GM23338 (cell line): Measurements from ENCODE around the gene CACNA2D4. TPM values are rescaled to one million over a fixed set of nuclear protein-coding genes. Genes with fewer than 3 reads are reported as not detected.
A peak's percentile ranks its signal among the peaks of the same experiment; 100 is the strongest.

Source experiments
- ATAC-seq: fragments of 200-7000 bp; cut with Tn5 transposase; 3 replicates; pipeline ENCODE4 v1.9.1; 2020
- DNase-seq: peaks from one replicate; pipeline ENCODE4 v3.0.0-alpha.2; 2015; ENCODE audit warnings: low spot score
- H2AFZ ChIP-seq: fragments of 200-600 bp; sonication (generic); 2 replicates; pipeline ENCODE4 v1.8.0; 2016; ENCODE audit warnings: antibody characterized with exemption, mild to moderate bottlenecking, moderate library complexity
- H3F3A ChIP-seq: fragments of 200-600 bp; sonication (generic); replicated peaks from 2 replicates; pipeline ENCODE4 v1.8.0; 2017; ENCODE audit warnings: antibody characterized with exemption, mixed run types, low read depth
- H3K27ac ChIP-seq: fragments of 200-600 bp; sonication (generic); 2 replicates; pipeline ENCODE4 v1.6.1; 2016; ENCODE audit warnings: low read depth
- H3K27me3 ChIP-seq: fragments of 200-600 bp; sonication (generic); 2 replicates; pipeline ENCODE4 v1.8.0; 2016; ENCODE audit warnings: mild to moderate bottlenecking, mixed run types, moderate library complexity; ENCODE audit not compliant: insufficient read depth
- H3K36me3 ChIP-seq: fragments of 200-600 bp; sonication (generic); 2 replicates; pipeline ENCODE4 v1.8.0; 2016; ENCODE audit warnings: mild to moderate bottlenecking; ENCODE audit not compliant: insufficient read depth
- H3K4me1 ChIP-seq: fragments of 200-600 bp; sonication (generic); 2 replicates; pipeline ENCODE4 v1.8.0; 2016; ENCODE audit warnings: mild to moderate bottlenecking, moderate library complexity; ENCODE audit not compliant: insufficient read depth
- H3K4me2 ChIP-seq: fragments of 200-600 bp; sonication (generic); 2 replicates; pipeline ENCODE4 v1.7.1; 2017; ENCODE audit warnings: mixed run types
- H3K4me3 ChIP-seq: fragments of 200-600 bp; sonication (generic); 2 replicates; pipeline ENCODE4 v1.6.1; 2016; ENCODE audit warnings: mixed run types
- H3K79me2 ChIP-seq: fragments of 200-600 bp; sonication (generic); replicated peaks from 2 replicates; pipeline ENCODE4 v1.8.0; 2017; ENCODE audit warnings: mild to moderate bottlenecking; ENCODE audit not compliant: insufficient read depth
- H3K9me2 ChIP-seq: fragments of 200-600 bp; sonication (generic); 2 replicates; pipeline ENCODE4 v1.8.0; 2017; ENCODE audit not compliant: insufficient read depth
- H4K20me1 ChIP-seq: fragments of 200-600 bp; sonication (generic); replicated peaks from 2 replicates; pipeline ENCODE4 v1.8.0; 2017; ENCODE audit warnings: mild to moderate bottlenecking; ENCODE audit not compliant: insufficient read depth
- H3K27ac Mint-ChIP-seq: 2 replicates; pipeline ENCODE4 v1.8.0; 2020; ENCODE audit warnings: inconsistent platforms, mild to moderate bottlenecking, moderate library complexity, mixed read lengths
- H3K27me3 Mint-ChIP-seq: 3 replicates; pipeline ENCODE4 v1.8.0; 2022; ENCODE audit warnings: low read depth, mild to moderate bottlenecking, moderate library complexity, mixed read lengths, inconsistent platforms; ENCODE audit not compliant: insufficient read depth, poor library complexity
- H3K36me3 Mint-ChIP-seq: 3 replicates; pipeline ENCODE4 v1.8.0; 2021; ENCODE audit warnings: low read depth, mild to moderate bottlenecking, inconsistent platforms, moderate library complexity, mixed read lengths
- H3K4me1 Mint-ChIP-seq: 3 replicates; pipeline ENCODE4 v1.8.0; 2020; ENCODE audit warnings: mild to moderate bottlenecking, inconsistent platforms, mixed read lengths
- H3K4me3 Mint-ChIP-seq: 3 replicates; pipeline ENCODE4 v1.8.0; 2021; ENCODE audit warnings: moderate library complexity, mild to moderate bottlenecking, inconsistent platforms, mixed read lengths
- H3K9me3 Mint-ChIP-seq: 3 replicates; pipeline ENCODE4 v1.8.0; 2020; ENCODE audit warnings: moderate library complexity, mild to moderate bottlenecking, inconsistent platforms, mixed read lengths
- ETS1 ChIP-seq: IDR thresholded peaks from 2 replicates; pipeline ENCODE4 v1.6.1; 2016; ENCODE audit warnings: antibody characterized with exemption
- EZH2 ChIP-seq: fragments of 200-600 bp; sonication (generic); IDR thresholded peaks from one replicate; pipeline ENCODE4 v1.8.0; 2017; ENCODE audit warnings: antibody characterized with exemption, mild to moderate bottlenecking, low read depth; ENCODE audit not compliant: unreplicated experiment
- EZH2phosphoT487 ChIP-seq: fragments of 200-600 bp; sonication (generic); IDR thresholded peaks from one replicate; pipeline ENCODE4 v1.8.1; 2018; ENCODE audit warnings: antibody characterized with exemption; ENCODE audit not compliant: unreplicated experiment
- JUNB ChIP-seq: IDR thresholded peaks from one replicate; pipeline ENCODE4 v1.6.1; 2016; ENCODE audit warnings: antibody characterized with exemption; ENCODE audit not compliant: unreplicated experiment
- NANOG ChIP-seq: IDR thresholded peaks from 2 replicates; pipeline ENCODE4 v1.6.1; 2016; ENCODE audit warnings: antibody characterized with exemption, borderline replicate concordance
- REST ChIP-seq: IDR thresholded peaks from one replicate; pipeline ENCODE4 v1.6.1; 2018; ENCODE audit warnings: antibody characterized with exemption; ENCODE audit not compliant: unreplicated experiment
- ZNF114 ChIP-seq: fragments of 250-450 bp; sonication (Bioruptor Pico); IDR thresholded peaks from 2 replicates; pipeline ENCODE4 v1.5.0; 2020; ENCODE audit warnings: mild to moderate bottlenecking, moderate library complexity
- ZNF331 ChIP-seq: fragments of 250-450 bp; sonication (Bioruptor Pico); IDR thresholded peaks from 2 replicates; pipeline ENCODE4 v1.5.0; 2020; ENCODE audit warnings: low read depth, mild to moderate bottlenecking, moderate library complexity
- polyA plus RNA-seq: library from polyadenylated mRNA; unstranded; fragments of >200 nt; fragmentation: Nextera tagmentation; extraction: Ambion mirVana; gene quantifications from 2 replicates; pipeline ENCODE4 v1.2.1, GENCODE V29; 2016
- total RNA-seq: library from RNA; depleted of rRNA; stranded (reverse); fragments of >200 nt; shearing (Covaris generic); gene quantifications from 2 replicates; pipeline ENCODE4 v1.2.3, GENCODE V29; 2014
- TF ChIP-seq, protein P1 (sequence below), 2 experiments: fragments of 200-600 bp in 1 of 2; sonication (generic) in 1 of 2; conservative IDR thresholded peaks; 2 replicates each; pipeline versions ENCODE4 v1.5.1 to v1.6.1; 2016 to 2017; ENCODE audit warnings: antibody characterized with exemption in 2 of 2, low read depth in 2 of 2, mild to moderate bottlenecking in 2 of 2, moderate library complexity in 1 of 2

CACNA2D4 gene
- total and polyA plus RNA-seq, 2 experiments from 2014 or later, result 0.07 to 0.24 TPM

DNA sequence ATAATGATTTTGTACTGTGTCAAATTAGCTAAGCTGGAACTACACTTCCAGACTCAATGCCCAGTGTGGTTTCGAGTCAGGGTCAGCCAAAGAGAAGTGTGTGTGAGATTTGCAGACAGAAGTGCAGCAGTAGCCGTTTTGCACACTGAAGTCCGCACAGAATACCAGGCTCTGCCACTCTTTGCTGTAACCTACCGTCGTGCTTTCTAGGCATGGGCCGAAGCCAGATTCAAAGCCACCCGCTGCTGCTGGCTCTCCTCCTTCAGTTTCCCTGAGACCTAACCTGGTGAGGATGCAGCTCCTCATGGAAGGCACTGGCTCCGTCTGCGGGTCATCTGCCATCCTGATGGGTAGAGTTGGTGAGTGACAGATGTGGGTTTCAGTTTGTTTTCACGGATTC, 49.3 kb downstream of the CACNA2D4 start:
- Mint-ChIP-seq H3K4me3 (no peak overlapping the region), H3K4me1 (peaks cover 5% of the 10 kb centered on the region; the same call in 2 of the 3 replicates), H3K36me3 (no peaks in the 10 kb centered on the region), H3K27me3 (peaks cover 9% of the 10 kb centered on the region), H3K9me3 (no peaks in the 10 kb centered on the region), H3K27ac (no peak overlapping the region)
- Histone ChIP-seq H3F3A (peaks cover 7% of the 10 kb centered on the region; the same call in 1 of the 2 replicates), H3K4me1 (no peaks in the 10 kb centered on the region), H3K4me3 (no peak overlapping the region), H4K20me1 (no peaks in the 10 kb centered on the region), H3K79me2 (no peaks in the 10 kb centered on the region), H3K27ac (no peak overlapping the region), H3K4me2 (no peak overlapping the region), H2AFZ (no peak overlapping the region), H3K36me3 (no peaks in the 10 kb centered on the region), H3K27me3 (no peaks in the 10 kb centered on the region), H3K9me2 (no peaks in the 10 kb centered on the region)
- ATAC-seq (no peak), DNase-seq (no peak)
- TF ChIP-seq ZNF114 (CRISPR knock-in tag) (no peak), REST (no peak), JUNB (no peak), EZH2 (no peak), EZH2phosphoT487 (no peak), ZNF331 (CRISPR knock-in tag) (no peak), ETS1 (no peak), NANOG (no peak)
- TF ChIP-seq, protein P1, sequence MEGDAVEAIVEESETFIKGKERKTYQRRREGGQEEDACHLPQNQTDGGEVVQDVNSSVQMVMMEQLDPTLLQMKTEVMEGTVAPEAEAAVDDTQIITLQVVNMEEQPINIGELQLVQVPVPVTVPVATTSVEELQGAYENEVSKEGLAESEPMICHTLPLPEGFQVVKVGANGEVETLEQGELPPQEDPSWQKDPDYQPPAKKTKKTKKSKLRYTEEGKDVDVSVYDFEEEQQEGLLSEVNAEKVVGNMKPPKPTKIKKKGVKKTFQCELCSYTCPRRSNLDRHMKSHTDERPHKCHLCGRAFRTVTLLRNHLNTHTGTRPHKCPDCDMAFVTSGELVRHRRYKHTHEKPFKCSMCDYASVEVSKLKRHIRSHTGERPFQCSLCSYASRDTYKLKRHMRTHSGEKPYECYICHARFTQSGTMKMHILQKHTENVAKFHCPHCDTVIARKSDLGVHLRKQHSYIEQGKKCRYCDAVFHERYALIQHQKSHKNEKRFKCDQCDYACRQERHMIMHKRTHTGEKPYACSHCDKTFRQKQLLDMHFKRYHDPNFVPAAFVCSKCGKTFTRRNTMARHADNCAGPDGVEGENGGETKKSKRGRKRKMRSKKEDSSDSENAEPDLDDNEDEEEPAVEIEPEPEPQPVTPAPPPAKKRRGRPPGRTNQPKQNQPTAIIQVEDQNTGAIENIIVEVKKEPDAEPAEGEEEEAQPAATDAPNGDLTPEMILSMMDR (conservative IDR thresholded peaks at IDR 0.05; ENCODE audit: low read depth in 2 of 2), result no peak

DNA sequence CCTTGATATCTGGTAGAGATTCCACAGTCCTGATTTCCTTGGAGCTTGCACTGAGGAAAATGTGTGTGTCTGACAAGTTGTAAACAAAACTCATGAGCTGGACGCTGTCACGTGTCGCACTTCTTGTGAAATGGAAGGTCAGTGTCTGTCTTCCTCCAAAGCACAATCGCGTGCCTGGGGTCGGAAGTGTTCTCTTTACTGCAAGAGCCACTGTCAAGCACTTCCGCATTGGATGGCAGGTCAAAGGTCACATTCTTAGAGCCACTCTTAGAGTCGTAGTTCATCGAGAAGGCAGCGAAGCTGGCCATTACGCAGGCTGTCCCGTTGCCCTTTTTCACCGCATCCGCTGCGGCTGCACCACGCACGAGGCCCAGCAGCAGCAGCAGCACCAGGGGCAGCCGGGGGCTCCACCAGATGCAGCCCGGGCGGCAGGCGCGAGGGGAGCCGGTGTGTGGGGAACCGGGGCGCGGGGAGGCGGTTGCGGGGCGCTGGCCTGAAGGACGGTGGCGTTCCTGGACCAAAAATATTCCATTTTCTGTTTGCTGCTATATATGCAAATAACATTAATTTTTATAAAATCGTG, 53.1 kb downstream of the CACNA2D4 start:
- no peak overlapping the region for H3K4me3 Mint-ChIP-seq
- no peak overlapping the region for H3K4me2 ChIP-seq
- H3K27me3 Mint-ChIP-seq, result peaks cover 6% of the 10 kb centered on the region
- peaks cover 1% of the 10 kb centered on the region; the same call in 2 of the 3 replicates for H3K4me1 Mint-ChIP-seq
- peak; percentile 19 for DNase-seq
- H3K36me3 ChIP-seq, result no peaks in the 10 kb centered on the region
- H3K27me3 ChIP-seq, result no peaks in the 10 kb centered on the region
- H4K20me1 ChIP-seq, result no peaks in the 10 kb centered on the region
- no peaks in the 10 kb centered on the region for H3F3A ChIP-seq
- H3K79me2 ChIP-seq, result no peaks in the 10 kb centered on the region
- H2AFZ ChIP-seq, result peak overlapping the region; percentile 91
- no peaks in the 10 kb centered on the region for H3K9me2 ChIP-seq
- no peak overlapping the region for H3K27ac Mint-ChIP-seq
- H3K4me1 ChIP-seq, result no peaks in the 10 kb centered on the region
- H3K9me3 Mint-ChIP-seq, result no peaks in the 10 kb centered on the region
- ATAC-seq, result peak; percentile 38
- no peaks in the 10 kb centered on the region for H3K36me3 Mint-ChIP-seq
- no peak overlapping the region for H3K27ac ChIP-seq
- no peak overlapping the region for H3K4me3 ChIP-seq
- no peak for TF ChIP-seq EZH2phosphoT487
- TF ChIP-seq, protein P1 (conservative IDR thresholded peaks at IDR 0.05; ENCODE audit: low read depth in 2 of 2), result no peak
